HepG2 (cell line): Measurements from ENCODE around the gene PXMP2. TPM values are rescaled to one million over a fixed set of nuclear protein-coding genes. Genes with fewer than 3 reads are reported as not detected.
A peak's percentile ranks its signal among the peaks of the same experiment; 100 is the strongest.

ENCODE experiments used
- CBFB ChIP-seq: sonication (generic); formaldehyde crosslinking; IDR thresholded peaks from 2 replicates; pipeline ENCODE4 v1.4.0; 2020; ENCODE audit warnings: missing genetic modification reagents
- CENPBD1 ChIP-seq: sonication (generic); formaldehyde crosslinking; IDR thresholded peaks from 2 replicates; pipeline ENCODE4 v1.8.0; 2022; ENCODE audit warnings: missing genetic modification reagents, low read depth, mild to moderate bottlenecking, borderline replicate concordance
- FOSL2 ChIP-seq: sonication (generic); formaldehyde crosslinking; IDR thresholded peaks from 2 replicates; pipeline ENCODE4 v1.4.0; 2020; ENCODE audit warnings: missing genetic modification reagents
- FOXP1 ChIP-seq, 2 experiments: fragments of 450-650 bp in 1 of 2; IDR thresholded peaks; 2 replicates each; pipeline ENCODE4 v1.6.1; 2017 to 2018; ENCODE audit warnings: antibody characterized with exemption in 1 of 2
- HCFC1 ChIP-seq: fragments of 150-350 bp; IDR thresholded peaks from 2 replicates; pipeline ENCODE4 v1.6.1; 2014; ENCODE audit warnings: low read depth, low read length
- IKZF4 ChIP-seq: sonication (generic); formaldehyde crosslinking; IDR thresholded peaks from 2 replicates; pipeline ENCODE4 v1.5.1; 2020; ENCODE audit warnings: borderline replicate concordance, mild to moderate bottlenecking, low read depth, missing genetic modification reagents; ENCODE audit errors: not compliant biosample characterization
- KLF15 ChIP-seq: sonication (generic); formaldehyde crosslinking; IDR thresholded peaks from 2 replicates; pipeline ENCODE4 v1.8.1; 2023; ENCODE audit warnings: borderline replicate concordance, mild to moderate bottlenecking, inconsistent platforms, missing genetic modification reagents, mixed read lengths
- MAZ ChIP-seq, 2 experiments: sonication (generic) in 1 of 2; formaldehyde crosslinking in 1 of 2; IDR thresholded peaks; 2 replicates each; pipeline versions ENCODE4 v1.5.0 to v1.6.1; 2012 to 2020; ENCODE audit warnings: low read depth in 2 of 2, mild to moderate bottlenecking in 2 of 2, borderline replicate concordance in 1 of 2, improper control_type of control experiment in 1 of 2, low read length in 1 of 2, missing genetic modification reagents in 1 of 2, moderate library complexity in 1 of 2
- MIER3 ChIP-seq: IDR thresholded peaks from 2 replicates; pipeline ENCODE4 v1.6.1; 2016; ENCODE audit warnings: missing compliant biosample characterization, borderline replicate concordance
- RXRB ChIP-seq: IDR thresholded peaks from 2 replicates; pipeline ENCODE4 v1.6.1; 2016; ENCODE audit warnings: borderline replicate concordance, missing genetic modification reagents, missing compliant biosample characterization
- SALL1 ChIP-seq: sonication (generic); formaldehyde crosslinking; IDR thresholded peaks from 2 replicates; pipeline ENCODE4 v1.8.0; 2022; ENCODE audit warnings: mild to moderate bottlenecking, missing genetic modification reagents
- SMARCE1 ChIP-seq: fragments of 450-650 bp; IDR thresholded peaks from 2 replicates; pipeline ENCODE4 v1.6.1; 2017; ENCODE audit warnings: borderline replicate concordance
- SRSF1 ChIP-seq: fragments of 200-400 bp; formaldehyde crosslinking; optimal IDR thresholded peaks from 2 replicates; pipeline ENCODE3; 2017; ENCODE audit warnings: mild to moderate bottlenecking, low read depth, low read length, moderate library complexity
- STAT6 ChIP-seq: sonication (generic); formaldehyde crosslinking; IDR thresholded peaks from 2 replicates; pipeline ENCODE4 v1.4.0; 2020; ENCODE audit warnings: missing genetic modification reagents, mild to moderate bottlenecking, borderline replicate concordance
- TBP ChIP-seq: sonication (generic); formaldehyde crosslinking; IDR thresholded peaks from 2 replicates; pipeline ENCODE4 v1.5.0; 2020; ENCODE audit warnings: missing genetic modification reagents
- TEAD2 ChIP-seq: sonication (generic); formaldehyde crosslinking; IDR thresholded peaks from 2 replicates; pipeline ENCODE4 v1.9.0; 2021; ENCODE audit warnings: missing genetic modification reagents
- THAP11 ChIP-seq: IDR thresholded peaks from 2 replicates; pipeline ENCODE4 v1.6.1; 2016; ENCODE audit warnings: missing biosample characterization, missing genetic modification reagents
- YEATS4 ChIP-seq: sonication (generic); formaldehyde crosslinking; IDR thresholded peaks from 2 replicates; pipeline ENCODE4 v1.4.0; 2020; ENCODE audit warnings: missing genetic modification reagents, borderline replicate concordance
- ZEB1 ChIP-seq: IDR thresholded peaks from 2 replicates; pipeline ENCODE4 v1.6.1; 2012; ENCODE audit warnings: mild to moderate bottlenecking, low read depth, inconsistent platforms; ENCODE audit not compliant: insufficient replicate concordance
- ZKSCAN1 ChIP-seq: fragments of 150-350 bp; IDR thresholded peaks from 2 replicates; pipeline ENCODE4 v1.6.1; 2014; ENCODE audit warnings: low read length
- ZNF343 ChIP-seq: sonication (generic); formaldehyde crosslinking; IDR thresholded peaks from 2 replicates; pipeline ENCODE4 v1.4.0; 2020; ENCODE audit warnings: mild to moderate bottlenecking, missing genetic modification reagents
- ZNF350 ChIP-seq: sonication (generic); formaldehyde crosslinking; IDR thresholded peaks from 2 replicates; pipeline ENCODE4 v1.4.0; 2020; ENCODE audit warnings: mild to moderate bottlenecking, low read depth, missing genetic modification reagents, borderline replicate concordance
- ZNF431 ChIP-seq: sonication (generic); formaldehyde crosslinking; IDR thresholded peaks from 2 replicates; pipeline ENCODE4 v1.9.0; 2022; ENCODE audit warnings: missing genetic modification reagents, low read depth, mild to moderate bottlenecking, borderline replicate concordance
- ZNF747 ChIP-seq: sonication (generic); formaldehyde crosslinking; IDR thresholded peaks from 2 replicates; pipeline ENCODE4 v1.8.1; 2023; ENCODE audit warnings: missing genetic modification reagents, mild to moderate bottlenecking, borderline replicate concordance
- polyA plus RNA-seq, 8 experiments: library from polyadenylated mRNA; depleted of rRNA in 3 of 8; stranded (reverse) in 7 of 8; unstranded in 1 of 8; fragments of >200 nt; fragmentation: Illumina TruSeq in 4 of 8; extraction: Trizol in 4 of 8; gene quantifications; 2 replicates each; pipeline versions ENCODE4 v1.2.1 to v1.2.3, GENCODE V29; 2011 to 2016; ENCODE audit warnings: low read depth in 4 of 8, missing spikeins in 1 of 8, mixed read lengths in 1 of 8; ENCODE audit not compliant: insufficient read depth in 1 of 8
- total RNA-seq, 5 experiments: library from RNA; depleted of rRNA; stranded (reverse); fragments of >200 nt; fragmentation: Illumina TruSeq; extraction: Trizol; gene quantifications; 2 replicates each; pipeline ENCODE4 v1.2.3, GENCODE V29; 2016; ENCODE audit warnings: low read depth in 1 of 5
- TF ChIP-seq, protein P1 (sequence below): sonication (generic); formaldehyde crosslinking; IDR thresholded peaks from 2 replicates; pipeline ENCODE4 v1.4.0; 2020; ENCODE audit warnings: missing genetic modification reagents, mild to moderate bottlenecking, borderline replicate concordance

PXMP2 gene
- total and polyA plus RNA-seq, 2 of the 13 experiments (the other 11 are each of a cell fraction or from before 2014, with no cell fraction given): 25.5 to 42.9 TPM

GRCh38 chr12:132687211-132688164, at the start of gene PXMP2, which contains the start of gene POLE (continued):
- TF ChIP-seq CENPBD1 (CRISPR knock-in tag) (no peak), ZNF431 (no peak), TEAD2 (no peak), RXRB (CRISPR knock-in tag) (peak; percentile 49; the same call in 1 of the 2 replicates), SALL1 (CRISPR knock-in tag) (peak; percentile 71; the same call in 1 of the 2 replicates), ZNF343 (CRISPR knock-in tag) (no peak), THAP11 (CRISPR knock-in tag) (peak; percentile 78), ZNF350 (CRISPR knock-in tag) (no peak), SMARCE1 (no peak), MAZ (IDR thresholded peaks at IDR 0.05; ENCODE audit: borderline replicate concordance, low read depth, low read length) (peak; percentile 87; the same call in 1 of the 2 replicates), MAZ (CRISPR knock-in tag; IDR thresholded peaks at IDR 0.05; ENCODE audit: low read depth) (peak; percentile 85), HCFC1 (no peak; the same call in 1 of the 2 replicates), YEATS4 (CRISPR knock-in tag) (no peak), ZEB1 (no peak), ZNF747 (CRISPR knock-in tag) (no peak), KLF15 (CRISPR knock-in tag) (peak; percentile 85; the same call in 1 of the 2 replicates), FOXP1 (IDR thresholded peaks at IDR 0.05) (no peak), FOXP1 (CRISPR knock-in tag; IDR thresholded peaks at IDR 0.05) (no peak), CBFB (no peak; the same call in none of the 2 replicates), STAT6 (CRISPR knock-in tag) (no peak), SRSF1 (peak; percentile 66), MIER3 (CRISPR knock-in tag) (peak; percentile 24; the same call in 1 of the 2 replicates), ZKSCAN1 (0 out of 2 replicates have a peak, but pooled peaks have one; percentile 25), IKZF4 (CRISPR knock-in tag) (no peak), FOSL2 (CRISPR knock-in tag) (0 out of 2 replicates have a peak, but pooled peaks have one; percentile 4), TBP (CRISPR knock-in tag) (no peak)
- TF ChIP-seq, protein P1, sequence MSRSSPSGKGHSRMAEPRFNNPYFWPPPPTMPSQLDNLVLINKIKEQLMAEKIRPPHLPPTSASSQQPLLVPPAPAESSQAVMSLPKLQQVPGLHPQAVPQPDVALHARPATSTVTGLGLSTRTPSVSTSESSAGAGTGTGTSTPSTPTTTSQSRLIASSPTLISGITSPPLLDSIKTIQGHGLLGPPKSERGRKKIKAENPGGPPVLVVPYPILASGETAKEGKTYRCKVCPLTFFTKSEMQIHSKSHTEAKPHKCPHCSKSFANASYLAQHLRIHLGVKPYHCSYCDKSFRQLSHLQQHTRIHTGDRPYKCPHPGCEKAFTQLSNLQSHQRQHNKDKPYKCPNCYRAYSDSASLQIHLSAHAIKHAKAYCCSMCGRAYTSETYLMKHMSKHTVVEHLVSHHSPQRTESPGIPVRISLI (CRISPR knock-in tag): no peak
